Nephron progenitor cell (in vitro differentiated cells): Measurements from ENCODE around the gene SNN.

ENCODE experiments used
- DNase-seq: peaks from one replicate; pipeline ENCODE4 v3.0.0; 2021
- H3K27ac Mint-ChIP-seq: 2 replicates; pipeline ENCODE4 v1.8.0; 2021; ENCODE audit warnings: mild to moderate bottlenecking, moderate library complexity, mixed read lengths
- H3K27me3 Mint-ChIP-seq: 2 replicates; pipeline ENCODE4 v1.8.0; 2021; ENCODE audit warnings: mild to moderate bottlenecking, low read depth, mixed read lengths; ENCODE audit not compliant: poor library complexity
- H3K36me3 Mint-ChIP-seq: 2 replicates; pipeline ENCODE4 v1.8.0; 2021; ENCODE audit warnings: low read depth, mixed read lengths
- H3K4me1 Mint-ChIP-seq: 2 replicates; pipeline ENCODE4 v1.8.0; 2021; ENCODE audit warnings: mixed read lengths
- H3K4me3 Mint-ChIP-seq: 2 replicates; pipeline ENCODE4 v1.8.0; 2021; ENCODE audit warnings: mild to moderate bottlenecking, moderate library complexity, mixed read lengths
- H3K9me3 Mint-ChIP-seq: 2 replicates; pipeline ENCODE4 v1.8.0; 2021; ENCODE audit warnings: mild to moderate bottlenecking, moderate library complexity, mixed read lengths
- TF ChIP-seq, protein P1 (sequence below): fragments of 200-600 bp; sonication (generic); IDR thresholded peaks from 2 replicates; pipeline ENCODE4 v1.5.0; 2021; ENCODE audit warnings: antibody characterized with exemption

The SNN gene

GRCh38 chr16:11679250-11679649 is 11.0 kb downstream of the SNN start:
- Mint-ChIP-seq H3K27ac (peak overlapping the region; percentile 94), H3K36me3 (peaks cover 40% of the 10 kb centered on the region), H3K4me1 (peaks cover 26% of the 10 kb centered on the region), H3K9me3 (no peaks in the 10 kb centered on the region), H3K4me3 (no peak overlapping the region), H3K27me3 (no peaks in the 10 kb centered on the region)
- DNase-seq, result no peak
- TF ChIP-seq, protein P1, sequence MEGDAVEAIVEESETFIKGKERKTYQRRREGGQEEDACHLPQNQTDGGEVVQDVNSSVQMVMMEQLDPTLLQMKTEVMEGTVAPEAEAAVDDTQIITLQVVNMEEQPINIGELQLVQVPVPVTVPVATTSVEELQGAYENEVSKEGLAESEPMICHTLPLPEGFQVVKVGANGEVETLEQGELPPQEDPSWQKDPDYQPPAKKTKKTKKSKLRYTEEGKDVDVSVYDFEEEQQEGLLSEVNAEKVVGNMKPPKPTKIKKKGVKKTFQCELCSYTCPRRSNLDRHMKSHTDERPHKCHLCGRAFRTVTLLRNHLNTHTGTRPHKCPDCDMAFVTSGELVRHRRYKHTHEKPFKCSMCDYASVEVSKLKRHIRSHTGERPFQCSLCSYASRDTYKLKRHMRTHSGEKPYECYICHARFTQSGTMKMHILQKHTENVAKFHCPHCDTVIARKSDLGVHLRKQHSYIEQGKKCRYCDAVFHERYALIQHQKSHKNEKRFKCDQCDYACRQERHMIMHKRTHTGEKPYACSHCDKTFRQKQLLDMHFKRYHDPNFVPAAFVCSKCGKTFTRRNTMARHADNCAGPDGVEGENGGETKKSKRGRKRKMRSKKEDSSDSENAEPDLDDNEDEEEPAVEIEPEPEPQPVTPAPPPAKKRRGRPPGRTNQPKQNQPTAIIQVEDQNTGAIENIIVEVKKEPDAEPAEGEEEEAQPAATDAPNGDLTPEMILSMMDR, result no peak

DNA sequence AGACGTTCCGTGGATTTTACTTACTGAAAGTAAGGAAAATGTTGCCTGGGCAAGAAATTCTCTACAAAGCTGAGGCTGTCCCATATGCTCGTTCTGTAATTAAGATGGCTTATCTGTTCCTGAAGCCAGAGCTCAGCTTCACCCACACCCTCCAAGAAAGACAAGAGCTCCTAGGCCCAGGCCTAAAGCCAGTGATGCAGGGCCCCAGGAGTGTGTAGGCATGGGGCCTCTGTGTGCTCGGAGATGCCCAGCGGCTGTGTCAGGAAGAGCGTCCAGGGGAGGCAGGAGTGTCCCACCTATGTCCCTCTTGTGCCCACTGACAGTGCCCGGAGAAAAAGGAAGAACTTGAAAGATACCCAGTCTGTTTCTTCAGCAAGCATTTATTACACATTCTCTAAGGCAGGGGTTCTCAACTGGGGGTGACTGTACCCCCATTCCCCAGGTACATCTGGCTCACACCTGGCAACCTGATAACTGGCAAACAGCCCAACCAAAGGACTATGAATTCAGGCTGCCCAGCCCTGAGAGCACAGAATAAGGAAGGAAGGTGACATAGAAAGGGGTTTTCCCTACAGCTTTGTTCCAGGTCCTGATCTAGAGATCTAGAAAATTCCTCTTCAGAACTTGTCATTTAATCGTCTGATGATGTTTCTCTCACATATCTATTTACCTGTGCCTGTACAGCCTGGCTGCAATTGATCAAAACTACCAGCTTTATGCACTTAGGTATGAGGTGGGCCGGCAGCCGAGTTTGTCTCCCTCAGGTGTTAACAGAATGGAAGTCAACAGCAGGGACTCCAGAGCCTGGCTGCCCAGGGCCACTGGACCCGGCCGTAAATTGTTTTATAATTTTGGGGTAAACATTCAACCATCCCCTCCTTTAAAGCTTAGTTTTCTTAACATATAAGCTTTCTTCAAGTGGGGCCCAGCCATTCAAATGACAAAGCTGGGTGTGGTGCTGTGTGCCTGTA is 12.0 kb downstream of the SNN start:
- no peak overlapping the region for H3K4me3 Mint-ChIP-seq
- H3K36me3 Mint-ChIP-seq, result peaks cover 47% of the 10 kb centered on the region
- no peaks in the 10 kb centered on the region for H3K27me3 Mint-ChIP-seq
- TF ChIP-seq, protein P1, result no peak
- H3K9me3 Mint-ChIP-seq, result no peaks in the 10 kb centered on the region
- no peak for DNase-seq
- H3K4me1 Mint-ChIP-seq, result peaks cover 22% of the 10 kb centered on the region
- peak overlapping the region; percentile 94 for H3K27ac Mint-ChIP-seq

DNA sequence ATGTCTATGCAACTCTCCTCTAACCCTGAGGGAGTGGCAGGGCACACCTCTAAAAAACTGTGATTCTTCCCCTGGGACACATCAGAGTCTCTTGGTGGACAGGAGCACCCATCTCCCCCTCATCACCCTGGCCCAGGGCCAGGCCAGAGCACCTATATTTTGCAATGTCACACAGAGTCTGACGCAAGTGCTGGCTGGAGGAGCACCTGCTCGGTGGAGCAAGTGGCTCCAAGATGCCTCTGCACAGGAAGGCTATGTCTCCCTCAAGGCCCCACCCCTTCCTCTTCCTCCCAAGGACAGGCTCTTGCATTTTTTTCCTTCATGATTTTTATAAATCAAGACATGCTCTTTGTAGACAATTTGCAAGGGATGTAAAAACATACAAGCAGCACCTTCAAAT is 13.3 kb downstream of the SNN start:
- no peak overlapping the region for H3K4me3 Mint-ChIP-seq
- no peak overlapping the region for H3K27ac Mint-ChIP-seq
- peaks cover 53% of the 10 kb centered on the region for H3K36me3 Mint-ChIP-seq
- TF ChIP-seq, protein P1, result no peak
- no peaks in the 10 kb centered on the region for H3K27me3 Mint-ChIP-seq
- peaks cover 22% of the 10 kb centered on the region for H3K4me1 Mint-ChIP-seq
- DNase-seq, result no peak
- H3K9me3 Mint-ChIP-seq, result no peaks in the 10 kb centered on the region

- Mint-ChIP-seq H3K36me3 (peaks cover 57% of the 10 kb centered on the region), H3K27ac (no peak overlapping the region), H3K27me3 (no peaks in the 10 kb centered on the region), H3K4me1 (peaks cover 21% of the 10 kb centered on the region), H3K4me3 (no peak overlapping the region), H3K9me3 (no peaks in the 10 kb centered on the region)
- TF ChIP-seq, protein P1, result no peak
- DNase-seq, result no peak
Observed at GRCh38 chr16:11681976-11682654, 13.9 kb downstream of the SNN start.

- H3K9me3 Mint-ChIP-seq, result no peaks in the 10 kb centered on the region
- TF ChIP-seq, protein P1, result no peak
- DNase-seq, result no peak
- H3K27me3 Mint-ChIP-seq, result no peaks in the 10 kb centered on the region
- peaks cover 17% of the 10 kb centered on the region for H3K4me1 Mint-ChIP-seq
- H3K27ac Mint-ChIP-seq, result peak overlapping the region; percentile 27
- H3K4me3 Mint-ChIP-seq, result no peak overlapping the region
- peaks cover 56% of the 10 kb centered on the region for H3K36me3 Mint-ChIP-seq
Observed at GRCh38 chr16:11682655-11683096, 14.4 kb downstream of the SNN start.
